Measurements from ENCODE around the gene COX7A1. TPM values are rescaled to one million over a fixed set of nuclear protein-coding genes. Genes with fewer than 3 reads are reported as not detected.
"Not testable (repeated sequence)": the region's sequence is repeated elsewhere in the genome, so short reads cannot be mapped to it uniquely, and the experiment has no call there.

The COX7A1 gene
- total RNA-seq, 1 donor from 2014 or later, result 64.2 TPM

DNA sequence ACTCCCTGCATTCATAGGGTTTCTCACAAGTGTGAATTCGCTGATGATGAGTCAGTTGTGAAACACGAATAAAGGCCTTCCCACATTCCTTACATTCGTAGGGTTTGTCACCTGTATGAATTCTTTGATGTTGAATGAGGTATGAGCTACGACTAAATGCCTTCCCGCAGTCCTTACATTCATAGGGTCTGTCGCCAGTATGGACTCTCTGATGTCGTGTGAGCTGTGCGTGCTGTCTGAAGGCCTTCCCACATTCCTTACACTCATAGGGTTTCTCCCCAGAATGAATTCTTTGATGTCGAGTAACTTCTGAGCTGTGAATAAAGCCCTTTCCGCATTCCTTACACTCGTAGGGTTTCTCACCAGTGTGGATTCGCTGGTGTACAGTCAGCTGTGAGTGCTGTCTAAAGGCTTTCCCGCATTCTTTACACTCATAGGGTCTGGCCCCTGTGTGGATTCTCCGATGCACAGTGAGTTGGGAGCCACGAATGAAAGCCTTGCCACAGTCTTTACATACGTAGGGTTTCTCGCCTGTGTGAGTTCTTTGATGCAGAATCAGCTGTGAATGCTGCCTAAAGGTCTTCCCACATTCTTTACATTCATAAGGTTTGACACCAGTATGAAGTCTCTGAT lies 30.5 kb upstream of the COX7A1 start:
- H3K27me3 ChIP-seq (ENCODE audit: low read depth), result no peaks in the 10 kb centered on the region
- TF ChIP-seq CTCF (IDR thresholded peaks at IDR 0.05), result no peak
- H3K4me3 ChIP-seq, result no peak overlapping the region
- no peaks in the 10 kb centered on the region for H3K4me1 ChIP-seq
- no peaks in the 10 kb centered on the region for H3K9me3 ChIP-seq
- DNase-seq, result no peak
- peak; percentile 30 to 49 for ATAC-seq
- peaks cover 15% of the 10 kb centered on the region for H3K36me3 ChIP-seq
- intact Hi-C loops (cut with DNase I), result no loop called here
- no peak overlapping the region for H3K27ac ChIP-seq

GRCh38 chr19:36179077-36179476 lies 26.8 kb upstream of the COX7A1 start:
- H3K9me3 ChIP-seq; ATAC-seq; H3K27me3 ChIP-seq (ENCODE audit: low read depth); intact Hi-C loops (cut with DNase I); H3K27ac ChIP-seq; H3K4me1 ChIP-seq; DNase-seq; H3K4me3 ChIP-seq: not testable (repeated sequence)
- peaks cover 15% of the 10 kb centered on the region for H3K36me3 ChIP-seq

- intact Hi-C loops (cut with DNase I); H3K9me3 ChIP-seq; ATAC-seq; H3K27me3 ChIP-seq (ENCODE audit: low read depth); H3K4me1 ChIP-seq; H3K27ac ChIP-seq; DNase-seq; H3K36me3 ChIP-seq; H3K4me3 ChIP-seq: not testable (repeated sequence)
Observed at GRCh38 chr19:36173846-36174245, 21.6 kb upstream of the COX7A1 start.

GRCh38 chr19:36172852-36173251 lies 20.6 kb upstream of the COX7A1 start:
- no peak for ATAC-seq

GRCh38 chr19:36169084-36169760 lies 17.0 kb upstream of the COX7A1 start:
- no peak overlapping the region for H3K4me3 ChIP-seq
- intact Hi-C loops (cut with DNase I), result loop anchor here (5.0 kb wide), 1 partner anchor 42 kb away; no protein-coding TSS in a partner anchor
- no peaks in the 10 kb centered on the region for H3K9me3 ChIP-seq
- no peaks in the 10 kb centered on the region for H3K27me3 ChIP-seq (ENCODE audit: low read depth)
- H3K27ac ChIP-seq, result peak overlapping the region; percentile 80
- ATAC-seq (peak in 1 of 2 donors; percentile 50), DNase-seq (no peak)
- peaks cover 5% of the 10 kb centered on the region for H3K36me3 ChIP-seq
- peaks cover 8% of the 10 kb centered on the region for H3K4me1 ChIP-seq
- no peak for TF ChIP-seq CTCF (IDR thresholded peaks at IDR 0.05)

More at GRCh38 chr19:36172852-36173251, 20.6 kb upstream of the COX7A1 start:
- DNase-seq, result no peak
- Histone ChIP-seq H3K9me3 (no peaks in the 10 kb centered on the region), H3K27me3 (ENCODE audit: low read depth) (no peaks in the 10 kb centered on the region), H3K4me3 (no peak overlapping the region), H3K4me1 (peaks cover 8% of the 10 kb centered on the region), H3K27ac (no peak overlapping the region), H3K36me3 (no peaks in the 10 kb centered on the region)
- intact Hi-C loops (cut with DNase I), result no loop called here
- no peak for TF ChIP-seq CTCF (IDR thresholded peaks at IDR 0.05)

- H3K36me3 ChIP-seq, result peaks cover 11% of the 10 kb centered on the region
- H3K27ac ChIP-seq, result no peak overlapping the region
- H3K4me3 ChIP-seq, result no peak overlapping the region
- no peak for ATAC-seq
- intact Hi-C loops (cut with DNase I), result no loop called here
- no peaks in the 10 kb centered on the region for H3K9me3 ChIP-seq
- no peak for DNase-seq
- no peak for TF ChIP-seq CTCF (IDR thresholded peaks at IDR 0.05)
- H3K4me1 ChIP-seq, result no peaks in the 10 kb centered on the region
- no peaks in the 10 kb centered on the region for H3K27me3 ChIP-seq (ENCODE audit: low read depth)
Observed at GRCh38 chr19:36163813-36164212, 11.6 kb upstream of the COX7A1 start.

All from lower lobe of right lung (tissue), 2 donors.